WTC11 (cell line): Measurements from ENCODE around the gene PPARA.

Experiments used
- ATF1 ChIP-seq: sonication (generic); formaldehyde crosslinking; IDR thresholded peaks from 2 replicates; pipeline ENCODE4 v1.8.1; 2023; ENCODE audit warnings: mild to moderate bottlenecking, moderate library complexity, missing genetic modification reagents
- CTCF ChIP-seq: fragments of 200-600 bp; IDR thresholded peaks from 2 replicates; pipeline ENCODE4 v1.8.0; 2022; ENCODE audit warnings: antibody characterized with exemption
- ESRRA ChIP-seq: sonication (generic); formaldehyde crosslinking; IDR thresholded peaks from 2 replicates; pipeline ENCODE4 v1.8.1; 2022; ENCODE audit warnings: mild to moderate bottlenecking, missing genetic modification reagents, borderline replicate concordance
- KAT7 ChIP-seq: sonication (generic); formaldehyde crosslinking; IDR thresholded peaks from 2 replicates; pipeline ENCODE4 v1.8.1; 2023; ENCODE audit warnings: missing genetic modification reagents, mild to moderate bottlenecking, borderline replicate concordance
- TEAD4 ChIP-seq: sonication (generic); formaldehyde crosslinking; IDR thresholded peaks from 2 replicates; pipeline ENCODE4 v1.8.0; 2022; ENCODE audit warnings: mild to moderate bottlenecking, missing genetic modification reagents
- ZNF219 ChIP-seq: sonication (generic); formaldehyde crosslinking; IDR thresholded peaks from 2 replicates; pipeline ENCODE4 v1.8.0; 2023; ENCODE audit warnings: missing genetic modification reagents, mild to moderate bottlenecking, borderline replicate concordance
- ZNF317 ChIP-seq: sonication (generic); formaldehyde crosslinking; IDR thresholded peaks from 2 replicates; pipeline ENCODE4 v1.8.1; 2023; ENCODE audit warnings: low read depth, mild to moderate bottlenecking, moderate library complexity, missing genetic modification reagents, borderline replicate concordance

GRCh38 chr22:46239261-46240048 lies 89.1 kb downstream of the PPARA start:
- TF ChIP-seq CTCF (no peak), ATF1 (CRISPR knock-in tag) (no peak), KAT7 (CRISPR knock-in tag) (no peak), ZNF317 (CRISPR knock-in tag) (no peak), ESRRA (no peak), TEAD4 (CRISPR knock-in tag) (no peak), ZNF219 (CRISPR knock-in tag) (no peak)
